ENCODE measurements around the gene DPYSL4.

Gene DPYSL4

DNA sequence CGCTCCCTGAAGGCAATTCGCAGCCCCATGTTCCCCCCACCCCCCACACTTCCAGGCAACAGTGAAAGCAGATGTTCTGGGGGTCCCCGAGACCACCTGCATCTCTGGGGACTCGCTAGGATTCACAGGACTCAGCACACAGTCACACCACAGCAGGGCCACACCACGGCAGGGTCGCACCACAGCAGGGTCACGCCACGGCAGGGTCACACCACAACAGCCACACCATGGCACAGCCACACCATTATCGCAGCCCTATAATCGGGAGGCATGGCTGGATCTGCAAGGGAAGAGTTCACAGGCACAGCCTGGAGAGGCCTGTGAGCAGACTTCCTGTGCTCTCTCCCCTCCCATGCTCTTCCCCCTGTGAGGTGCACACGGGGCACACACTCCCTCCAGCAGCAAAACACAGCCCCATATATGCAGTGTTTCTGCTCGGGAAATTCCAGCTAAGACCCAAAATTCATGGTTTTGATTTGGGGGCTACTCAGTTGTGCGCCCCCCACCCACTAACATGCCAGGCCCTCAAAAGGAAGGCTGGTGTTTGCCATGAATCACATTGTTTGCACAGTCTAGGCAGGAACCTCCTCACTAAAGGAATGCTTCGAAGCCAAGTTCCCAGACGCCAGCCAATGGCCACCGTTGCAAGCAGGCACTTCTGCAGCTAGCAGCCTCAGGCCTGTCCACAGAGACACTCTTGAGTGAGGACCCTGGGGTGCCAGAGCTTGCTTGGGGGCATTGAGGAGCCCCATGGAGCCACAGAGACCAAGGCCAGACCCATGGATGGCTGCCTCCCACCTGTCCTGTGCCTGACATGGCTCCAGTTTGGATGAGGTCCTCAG lies 7.0 kb upstream of the DPYSL4 start:
- DNase-seq = no peak

DNA sequence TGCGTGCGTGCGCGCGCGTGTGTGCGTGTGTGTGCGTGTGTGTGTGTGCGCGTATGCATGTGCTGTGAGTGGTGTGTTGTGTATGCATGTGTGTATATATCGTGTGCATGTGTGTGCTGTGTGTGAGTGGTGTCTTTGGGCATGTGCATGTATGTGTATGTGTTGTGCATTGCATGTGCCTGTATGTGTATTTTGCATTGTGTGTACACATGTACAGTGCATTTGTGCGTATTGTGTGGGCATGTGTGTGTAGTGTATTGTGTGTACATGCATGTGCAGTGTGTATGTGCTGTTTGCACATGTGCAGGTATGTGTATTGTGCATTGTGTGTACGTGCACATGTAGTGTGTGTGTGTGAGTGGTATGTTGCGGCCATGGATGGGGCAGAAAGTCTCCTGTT lies 6.0 kb upstream of the DPYSL4 start:
- no peak for DNase-seq

DNA sequence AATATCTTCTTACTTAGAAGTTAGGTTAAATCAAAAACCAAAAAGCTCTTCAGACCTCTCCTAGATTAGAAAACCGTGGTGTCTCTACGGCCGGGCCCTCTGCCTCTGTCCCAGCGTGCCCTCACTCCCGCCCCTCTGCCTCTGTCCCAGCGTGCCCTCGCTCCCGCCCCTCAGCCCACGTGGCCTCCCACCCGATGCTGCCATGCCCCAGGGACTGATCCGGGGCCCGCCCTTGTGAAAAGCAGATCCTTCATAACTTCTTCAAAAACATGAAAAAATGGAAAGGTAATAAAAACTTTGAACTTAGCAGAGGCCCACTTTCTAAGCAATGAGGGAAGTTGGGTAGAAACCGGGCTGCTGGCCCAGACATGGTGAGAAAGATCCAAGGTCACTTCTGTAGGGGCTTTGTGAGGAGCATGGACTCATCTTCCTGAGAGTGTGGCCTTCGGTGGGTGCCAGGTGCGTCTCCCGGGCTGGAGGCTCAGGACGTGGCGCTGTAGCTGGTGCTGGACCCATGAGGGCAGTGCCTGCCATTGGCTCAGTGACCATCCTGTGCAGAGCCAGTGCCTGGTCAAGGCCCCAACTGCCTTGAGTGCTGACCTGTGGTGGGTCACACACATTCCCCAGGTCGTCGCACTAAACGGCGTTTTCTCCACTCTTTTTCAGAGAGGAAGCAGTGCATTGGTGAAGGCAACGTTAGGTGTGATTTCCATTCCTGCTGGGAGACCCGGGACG lies 4.9 kb upstream of the DPYSL4 start:
- no peak for DNase-seq

DNA sequence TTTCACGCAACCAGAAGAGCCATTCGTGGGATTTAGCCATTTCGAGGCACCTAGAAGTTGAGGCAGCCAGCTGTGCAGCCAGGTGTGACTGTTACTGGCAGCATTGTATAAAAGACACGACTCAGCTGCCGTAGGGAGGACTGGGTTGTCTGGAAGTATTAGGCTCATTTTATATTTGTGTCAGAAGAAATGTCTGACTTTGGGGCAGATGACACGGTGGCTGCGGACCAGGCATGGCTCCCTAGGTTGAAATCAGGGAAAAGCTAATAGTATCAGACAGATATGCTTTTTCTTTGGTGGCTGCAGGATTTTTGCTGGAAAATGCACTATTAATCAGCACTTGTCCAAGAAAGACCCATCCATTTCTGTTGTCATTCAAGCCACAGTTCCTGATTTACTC lies 4.2 kb upstream of the DPYSL4 start:
- DNase-seq = no peak

DNA sequence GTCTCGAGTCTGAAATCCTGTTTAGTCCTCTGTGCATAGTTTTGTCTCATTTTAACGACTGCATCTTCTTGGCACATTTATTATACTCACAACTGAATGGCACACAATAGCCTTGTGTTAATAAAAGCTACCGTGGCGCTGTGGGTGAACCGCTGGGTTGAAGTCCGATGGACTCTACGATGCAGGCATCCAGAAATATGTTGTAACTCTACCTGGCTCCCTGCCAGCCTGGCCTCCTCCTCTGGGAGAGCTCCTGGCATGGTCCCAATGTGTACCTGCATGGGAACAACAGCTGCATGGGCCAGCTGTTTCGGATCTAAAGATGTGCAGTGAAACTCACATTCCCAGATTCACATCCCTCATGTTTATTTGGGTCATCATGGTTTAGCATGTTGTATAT lies 3.7 kb upstream of the DPYSL4 start:
- no peak for DNase-seq

DNA sequence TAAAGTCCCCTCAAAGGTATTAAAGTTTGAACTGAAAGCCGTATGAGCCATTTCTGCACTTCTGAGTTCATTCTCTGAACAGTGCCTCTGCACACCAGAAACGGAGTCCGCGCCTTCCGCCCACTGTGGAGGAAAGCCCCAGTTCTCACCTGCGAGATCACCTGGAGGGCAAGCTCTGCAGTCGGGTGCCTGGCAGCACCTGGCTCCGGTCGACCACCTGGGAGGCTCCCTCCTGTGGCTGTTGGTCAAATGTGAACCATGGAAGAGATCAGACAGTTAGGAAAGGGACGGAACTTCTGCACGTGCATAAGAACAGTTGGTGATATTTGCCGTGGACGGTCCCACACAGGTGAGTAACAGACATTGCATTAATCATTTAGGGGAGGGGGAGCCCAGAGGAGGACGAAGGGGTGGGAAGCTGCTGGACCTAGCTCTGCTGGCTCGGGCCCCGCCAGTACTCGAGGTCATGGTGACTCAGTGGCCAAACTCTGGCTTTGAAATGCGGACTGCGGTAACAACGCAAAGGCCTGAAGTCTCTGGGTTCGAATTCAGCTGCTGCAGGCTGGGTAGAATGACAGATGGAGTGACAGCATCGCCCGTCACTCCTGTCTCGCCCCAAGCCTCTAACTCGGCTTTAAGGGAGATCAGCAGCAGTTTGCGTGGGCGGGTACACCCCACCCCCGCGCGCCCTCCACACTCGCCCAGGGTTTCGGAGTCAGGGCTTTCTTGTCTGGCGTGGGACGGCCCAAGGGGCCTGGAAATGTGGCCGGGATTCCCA lies 1.7 kb upstream of the DPYSL4 start:
- no peak for DNase-seq

- peak; percentile 32 for DNase-seq
These were observed 904 bp upstream of the DPYSL4 start for GRCh38 chr10:132185601-132186487.

GRCh38 chr10:132187430-132188138 lies 836 bp downstream of the DPYSL4 start:
- DNase-seq = no peak

DNA sequence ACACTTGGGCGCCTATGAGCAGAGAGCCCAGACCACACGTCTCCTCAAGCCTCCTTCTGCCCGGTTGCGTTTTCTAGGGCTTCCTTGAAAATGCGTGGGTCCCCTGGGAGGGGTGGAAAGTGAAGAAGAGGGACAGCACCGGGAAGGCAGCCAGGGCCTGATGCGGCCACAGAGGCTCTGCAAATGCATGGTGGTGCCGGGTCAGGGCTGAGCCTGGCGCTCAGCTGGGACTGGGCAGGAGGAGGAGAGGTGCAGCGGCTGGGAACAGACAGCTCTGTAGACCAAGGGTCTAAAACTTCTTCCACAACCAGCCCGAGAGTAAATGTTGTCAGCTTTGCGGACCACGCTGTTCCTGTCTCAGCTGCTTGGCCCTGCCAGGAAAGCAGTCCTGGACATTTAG lies 1.6 kb downstream of the DPYSL4 start:
- no peak for DNase-seq

DNA sequence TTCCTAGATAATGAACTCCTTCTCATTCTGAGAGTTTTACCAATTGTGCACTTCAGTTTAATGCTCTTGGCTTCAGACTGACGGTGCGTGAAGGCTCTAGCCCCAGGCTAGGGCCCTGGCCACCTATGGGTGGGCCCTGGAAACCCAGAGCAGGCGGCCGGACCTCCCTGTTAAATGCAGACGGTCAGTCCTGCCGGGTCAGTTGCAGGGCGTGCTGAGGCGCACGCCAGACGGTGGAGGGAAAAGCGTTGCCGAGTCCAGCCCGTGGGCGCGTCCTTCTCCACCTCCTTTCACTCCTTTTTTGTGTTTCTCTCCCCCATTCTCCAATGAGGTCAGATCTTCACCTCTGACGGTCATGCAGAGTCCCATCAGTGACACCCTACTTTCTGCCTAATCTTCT lies 2.3 kb downstream of the DPYSL4 start:
- DNase-seq = no peak

DNA sequence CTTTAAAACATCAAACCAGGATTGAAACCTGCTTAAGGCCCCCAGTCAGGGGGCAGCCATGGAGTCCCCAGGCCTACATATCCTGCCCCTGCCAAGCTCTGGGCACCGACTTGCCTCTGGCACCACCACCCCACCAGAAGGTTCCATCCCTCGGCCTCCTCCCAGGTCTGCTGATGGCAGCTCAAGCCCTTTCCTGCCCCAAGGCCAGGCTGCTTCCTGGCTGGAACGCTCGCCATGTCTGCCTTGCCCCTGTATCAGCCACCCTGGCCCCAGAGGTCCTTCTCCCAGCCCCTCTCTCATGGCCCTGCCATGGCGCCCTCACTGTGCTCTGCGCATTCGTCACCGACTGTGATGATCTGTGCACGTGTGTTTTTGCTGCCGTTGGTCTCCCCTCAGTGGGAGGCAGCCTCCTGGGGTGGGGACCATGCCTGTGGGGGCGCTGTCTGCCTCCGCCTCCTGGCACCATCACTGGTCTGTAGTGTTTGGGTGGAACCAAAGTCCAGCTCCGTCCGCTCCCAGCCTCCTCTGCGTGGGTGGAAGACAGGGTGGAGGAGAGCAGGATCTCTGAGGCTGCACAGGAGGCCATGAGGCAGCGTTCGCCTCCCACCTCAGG lies 3.2 kb downstream of the DPYSL4 start:
- no peak for DNase-seq

DNA sequence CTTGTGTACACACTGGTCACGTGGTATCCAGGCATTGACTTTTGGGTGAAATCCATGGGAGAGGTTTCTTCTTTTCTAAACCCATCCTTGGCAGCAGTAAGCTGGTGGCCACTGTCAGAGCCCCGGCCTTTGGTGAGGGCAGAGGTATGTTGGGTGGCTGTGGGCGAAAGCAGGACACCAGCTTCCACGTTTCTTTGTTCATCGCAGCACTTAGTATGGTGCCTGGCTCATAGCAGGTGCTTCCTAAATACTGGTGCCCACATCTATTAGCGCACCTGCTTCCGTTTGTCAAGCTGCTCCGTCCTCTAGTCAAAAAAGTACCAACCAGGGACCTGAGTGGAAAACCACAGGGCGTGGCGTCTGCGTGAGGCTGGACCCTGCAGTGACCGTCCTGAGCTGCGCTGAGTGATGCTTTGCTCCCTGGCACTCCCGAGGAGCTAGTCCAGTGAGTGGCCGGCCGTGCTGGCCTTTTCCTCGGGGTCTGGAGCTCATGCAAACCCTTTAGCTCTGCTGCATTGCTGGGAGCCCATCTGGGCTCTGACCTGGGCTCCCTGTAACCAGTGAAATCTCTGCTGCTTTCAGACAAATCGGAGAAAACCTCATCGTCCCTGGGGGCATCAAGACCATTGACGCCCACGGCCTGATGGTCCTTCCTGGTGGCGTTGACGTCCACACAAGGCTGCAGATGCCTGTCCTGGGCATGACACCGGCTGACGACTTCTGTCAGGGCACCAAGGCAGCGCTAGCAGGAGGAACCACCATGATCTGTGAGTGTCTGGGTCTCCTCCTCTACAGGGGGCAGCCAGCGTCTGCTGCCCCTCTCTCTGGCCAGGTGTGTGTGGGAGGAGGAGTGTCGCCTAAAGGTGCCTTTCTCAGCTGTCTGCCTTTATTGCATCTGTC lies 5.6 kb downstream of the DPYSL4 start:
- DNase-seq = no peak

- no peak for DNase-seq
These were observed 6.4 kb downstream of the DPYSL4 start for GRCh38 chr10:132192991-132193665.

DNA sequence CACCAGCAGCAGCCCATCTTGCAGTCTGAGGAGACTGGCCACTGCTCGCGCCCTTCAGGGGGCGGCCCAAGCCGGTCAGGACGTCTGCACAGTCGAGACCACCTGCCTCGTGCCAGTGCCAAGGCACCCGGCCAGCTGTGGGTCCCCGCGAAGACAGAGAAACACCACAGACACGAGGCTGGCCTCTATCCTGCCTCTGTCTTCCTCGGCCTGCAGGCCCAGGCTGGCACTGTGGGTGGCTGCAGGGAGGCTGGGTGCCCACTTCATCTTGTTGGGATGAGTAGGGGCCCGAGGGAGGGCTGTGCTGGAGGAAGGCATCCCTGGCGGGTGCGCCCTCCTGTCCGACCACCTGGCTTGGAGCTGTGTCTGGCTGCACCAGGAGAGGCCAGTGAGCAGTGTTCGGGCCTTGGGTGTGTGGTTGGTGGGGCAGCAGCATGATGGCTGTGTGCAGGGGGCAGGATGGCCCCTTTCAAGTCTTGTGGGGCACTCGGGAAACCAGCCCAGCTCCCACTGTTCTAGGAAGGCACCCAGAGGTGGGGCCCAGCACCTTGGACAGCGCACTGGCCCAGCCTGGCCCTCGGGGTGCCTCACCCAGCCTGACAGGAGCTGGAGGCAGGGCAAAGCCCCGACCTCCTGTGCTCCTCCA lies 7.3 kb downstream of the DPYSL4 start:
- no peak for DNase-seq

DNA sequence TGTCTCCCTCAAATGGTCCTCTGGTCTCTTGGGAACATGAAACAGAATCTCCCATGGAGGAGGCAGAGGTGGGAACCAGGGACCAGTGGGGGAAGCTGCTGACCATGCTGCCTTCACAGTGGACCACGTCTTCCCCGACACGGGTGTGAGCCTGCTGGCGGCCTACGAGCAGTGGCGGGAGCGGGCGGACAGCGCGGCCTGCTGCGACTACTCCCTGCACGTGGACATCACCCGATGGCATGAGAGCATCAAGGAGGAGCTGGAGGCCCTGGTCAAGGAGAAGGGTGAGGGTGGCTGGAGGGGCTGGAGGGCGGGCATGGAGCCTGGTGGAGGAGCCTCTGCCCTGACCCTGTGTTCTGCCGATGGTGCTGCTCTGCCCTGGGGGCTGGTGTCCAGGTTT lies 8.0 kb downstream of the DPYSL4 start:
- no peak for DNase-seq

GRCh38 chr10:132195366-132196075 lies 8.8 kb downstream of the DPYSL4 start:
- no peak for DNase-seq

GRCh38 chr10:132196178-132197113 lies 9.7 kb downstream of the DPYSL4 start:
- no peak for DNase-seq

All from activated CD4-positive, alpha-beta T cell treated with anti-CD3 and anti-CD28 coated beads, Interleukin-2, Interleukin-6, amounts not matched to agents 100 ng/mL and 50 ng/mL, durations not matched to agents 16 hours and 8 hours (primary cell).